T-cell (primary cell): ENCODE data around the gene TP53AIP1. TPM values are rescaled to one million over a fixed set of nuclear protein-coding genes. Genes with fewer than 3 reads are reported as not detected.

Source experiments
- ATAC-seq, 4 experiments: fragments of 200-7000 bp in 3 of 4; fragments of 150-1000 bp in 1 of 4; cut with Tn5 transposase; replicated peaks in 1 of 4; 1 replicate in 3 of 4; 2 replicates in 1 of 4; pipeline ENCODE4 v1.10.0; 2021; ENCODE audit warnings: moderate library complexity in 3 of 4, mild to moderate bottlenecking in 2 of 4, moderate number of reproducible peaks in 1 of 4
- CTCF ChIA-PET, 2 donors: fragments of 300-600 bp; sonication (Branson Sonifier 250); formaldehyde crosslinking; loops; one replicate each; lab custom pipeline; 2022; ENCODE audit warnings: antibody characterized with exemption in 2 of 2; lab: Charles Lee
- POLR2A ChIA-PET, 2 donors: fragments of 300-600 bp; sonication (Branson Sonifier 250); formaldehyde crosslinking; loops; one replicate each; lab custom pipeline; 2022; ENCODE audit warnings: antibody characterized with exemption in 2 of 2; lab: Charles Lee
- DNase-seq, 35 experiments: peaks; one replicate each; pipeline versions ENCODE4 v3.0.0 to v3.0.0-alpha.2; 2013 to 2023
- H3K27ac ChIP-seq: one replicate; pipeline ENCODE4 v1.5.1; 2013; ENCODE audit warnings: low read length
- H3K27me3 ChIP-seq, 2 experiments: replicated peaks in 1 of 2; 1 replicate in 1 of 2; 2 replicates in 1 of 2; pipeline versions ENCODE4 v1.6.1 to v1.7.0; 2013; ENCODE audit warnings: low read length in 1 of 2, mixed read lengths in 1 of 2; ENCODE audit not compliant: control insufficient read depth in 2 of 2, insufficient read depth in 2 of 2; ENCODE audit errors: extremely low read depth in 1 of 2
- H3K36me3 ChIP-seq, 2 donors: 1 replicate in 1 of 2; 2 replicates in 1 of 2; pipeline versions ENCODE4 v1.6.1 to v1.7.0; 2013; ENCODE audit warnings: low read length in 1 of 2; ENCODE audit not compliant: control insufficient read depth in 2 of 2, insufficient read depth in 1 of 2; ENCODE audit errors: extremely low read depth in 1 of 2
- H3K4me1 ChIP-seq, 2 experiments: 1 replicate in 1 of 2; 2 replicates in 1 of 2; pipeline versions ENCODE4 v1.6.1 to v1.7.0; 2013; ENCODE audit warnings: low read length in 2 of 2, mixed read lengths in 1 of 2; ENCODE audit not compliant: insufficient read depth in 2 of 2, control insufficient read depth in 1 of 2; ENCODE audit errors: extremely low read depth in 1 of 2
- H3K4me3 ChIP-seq, 2 donors: 1 replicate in 1 of 2; 2 replicates in 1 of 2; pipeline versions ENCODE4 v1.5.1 to v1.7.0; 2013; ENCODE audit warnings: mild to moderate bottlenecking in 2 of 2, low read length in 1 of 2, moderate library complexity in 1 of 2; ENCODE audit not compliant: control insufficient read depth in 1 of 2; ENCODE audit errors: extremely low read depth in 1 of 2
- H3K9me3 ChIP-seq: 2 replicates; pipeline ENCODE4 v1.7.0; 2013
- H3K27ac Mint-ChIP-seq, 2 donors: one replicate each; pipeline ENCODE4 v1.8.0; 2020 to 2021; ENCODE audit warnings: mild to moderate bottlenecking in 2 of 2, mixed read lengths in 2 of 2
- H3K27me3 Mint-ChIP-seq, 2 donors: one replicate each; pipeline ENCODE4 v1.8.0; 2021 to 2022; ENCODE audit warnings: mixed read lengths in 2 of 2
- H3K36me3 Mint-ChIP-seq: one replicate; pipeline ENCODE4 v1.8.0; 2021; ENCODE audit warnings: mixed read lengths
- H3K4me1 Mint-ChIP-seq, 3 donors: one replicate each; pipeline ENCODE4 v1.8.0; 2020 to 2022; ENCODE audit warnings: mixed read lengths in 3 of 3, mild to moderate bottlenecking in 1 of 3
- H3K4me3 Mint-ChIP-seq, 3 donors: one replicate each; pipeline ENCODE4 v1.8.0; 2020 to 2022; ENCODE audit warnings: mild to moderate bottlenecking in 3 of 3, mixed read lengths in 3 of 3, moderate library complexity in 3 of 3
- H3K9me3 Mint-ChIP-seq, 3 donors: one replicate each; pipeline ENCODE4 v1.8.0; 2020 to 2022; ENCODE audit warnings: mixed read lengths in 3 of 3
- WGBS: methylation state at CpG from one replicate; pipeline ENCODE4 v1.1.5; 2013; ENCODE audit warnings: missing lambda C conversion rate; ENCODE audit not compliant: insufficient coverage; 5-methylcytosine and 5-hydroxymethylcytosine counted together
- total RNA-seq, 35 experiments: library from RNA in 6 of 35; stranded (reverse) in 6 of 35; fragments of 120-200 nt in 1 of 35; gene quantifications; one replicate each; pipeline versions ENCODE4 v1.2.1 to v1.2.4 and lab custom pipeline; 2013 to 2026

Gene TP53AIP1
- total RNA-seq, 5 donors from 2014 or later (not counting 1 experiment from before 2014, with no cell fraction given), result not detected

DNA sequence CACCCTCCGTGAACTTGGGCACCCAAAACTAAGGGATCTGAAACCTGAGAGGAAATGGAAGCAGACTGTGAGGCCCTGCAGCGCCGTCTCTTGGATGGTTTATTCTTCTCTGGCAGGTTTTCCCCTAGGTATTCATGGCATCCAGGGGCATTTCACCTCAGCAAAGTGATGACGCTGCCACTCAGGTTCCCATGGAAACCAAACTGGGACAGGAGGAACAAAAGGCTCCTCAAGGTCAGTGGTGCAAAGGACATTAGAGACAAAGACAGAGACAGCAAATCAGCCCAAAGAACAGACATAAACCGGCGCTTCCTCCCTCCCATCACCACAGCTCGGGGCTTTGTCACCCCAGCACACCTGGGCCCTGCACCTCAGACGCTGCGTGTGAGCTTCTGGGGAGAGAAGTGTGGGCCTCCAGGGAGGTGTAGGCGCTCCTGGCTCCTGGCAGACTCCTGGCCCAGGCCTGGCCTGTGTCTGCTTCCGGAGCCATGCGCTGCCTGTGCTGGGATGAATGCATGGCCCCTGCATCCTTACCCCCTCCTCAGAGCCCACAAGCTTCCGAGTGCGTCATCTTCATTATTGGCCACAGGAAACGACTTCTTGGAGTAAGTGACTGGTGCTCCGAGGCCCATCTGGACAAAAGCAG lies 5.9 kb downstream of the TP53AIP1 start:
- H3K27ac Mint-ChIP-seq, result no peak overlapping the region
- Histone ChIP-seq H3K27me3 (peaks cover 0 to 20% of the 10 kb centered on the region in 2 experiments), H3K36me3 (no peaks in the 10 kb centered on the region), H3K27ac (no peak overlapping the region), H3K4me3 (no peak overlapping the region), H3K4me1 (no peaks in the 10 kb centered on the region), H3K9me3 (no peaks in the 10 kb centered on the region)
- WGBS, result 90% methylated on average over 11 of the region's 16 CpGs
- H3K9me3 Mint-ChIP-seq, result no peaks in the 10 kb centered on the region
- H3K4me3 Mint-ChIP-seq, result no peak overlapping the region
- ATAC-seq (no peak), DNase-seq (no peak)
- CTCF ChIA-PET, result no interaction called here
- no peaks in the 10 kb centered on the region for H3K4me1 Mint-ChIP-seq
- POLR2A ChIA-PET, result no interaction called here
- peaks cover 0 to 6% of the 10 kb centered on the region in 2 donors for H3K27me3 Mint-ChIP-seq
- no peaks in the 10 kb centered on the region for H3K36me3 Mint-ChIP-seq

DNA sequence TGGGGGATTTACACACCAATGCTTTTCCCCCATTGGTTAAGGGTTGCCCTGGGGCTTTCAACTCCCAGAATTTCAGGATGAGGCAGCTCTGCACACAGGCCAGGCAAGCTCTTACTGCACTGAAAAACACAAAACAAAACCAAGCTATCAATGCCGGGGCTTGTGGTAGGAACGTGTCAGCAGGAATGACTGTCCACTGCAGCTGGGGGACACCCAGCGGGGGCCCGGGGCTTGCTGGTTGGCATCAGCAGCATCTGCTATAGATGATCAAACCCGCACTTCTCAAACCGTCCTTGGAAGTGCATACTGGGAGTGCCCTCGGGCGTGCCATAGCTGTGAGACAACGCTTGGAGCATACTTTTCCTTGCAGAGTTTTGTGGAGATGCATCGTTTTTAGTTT lies 7.7 kb downstream of the TP53AIP1 start:
- ChIA-PET CTCF (interaction anchor here in 1 of 2 donors (0.6 kb wide), 1 partner anchor 323 kb away, joined by 6 read pairs; no protein-coding TSS in a partner anchor), POLR2A (no interaction called here)
- peaks cover 0 to 9% of the 10 kb centered on the region in 2 experiments for H3K27me3 ChIP-seq
- no peak for ATAC-seq
- Mint-ChIP-seq H3K27me3 (peaks cover 0 to 6% of the 10 kb centered on the region in 2 donors), H3K9me3 (no peaks in the 10 kb centered on the region), H3K4me3 (no peak overlapping the region), H3K27ac (no peak overlapping the region), H3K36me3 (no peaks in the 10 kb centered on the region), H3K4me1 (no peaks in the 10 kb centered on the region)
- H3K9me3 ChIP-seq, result no peaks in the 10 kb centered on the region
- DNase-seq, result no peak
- no peak overlapping the region for H3K27ac ChIP-seq
- H3K4me3 ChIP-seq, result no peak overlapping the region
- no peaks in the 10 kb centered on the region for H3K4me1 ChIP-seq
- H3K36me3 ChIP-seq, result no peaks in the 10 kb centered on the region
- 89% methylated on average over 6 of the region's 10 CpGs for WGBS

DNA sequence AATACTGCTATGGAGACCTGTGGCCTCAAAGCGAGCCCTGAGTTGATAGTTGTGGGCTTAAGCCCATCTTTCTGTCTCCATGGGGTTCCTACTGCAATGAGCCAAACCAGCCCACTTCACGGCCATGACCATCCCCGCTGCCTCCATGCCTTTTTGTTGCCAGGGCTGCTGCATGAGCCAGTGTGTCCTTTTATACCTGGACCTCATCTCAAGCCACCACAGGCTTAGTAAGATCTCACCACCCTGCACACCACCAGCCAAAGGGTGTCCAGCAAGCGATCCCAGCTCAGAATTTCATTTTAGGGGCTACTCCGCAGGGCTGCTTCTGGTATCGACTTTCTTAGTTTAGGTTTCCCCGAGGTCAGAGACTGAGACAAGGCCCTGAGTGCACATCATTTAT lies 8.3 kb downstream of the TP53AIP1 start:
- Mint-ChIP-seq H3K27me3 (peaks cover 0 to 9% of the 10 kb centered on the region in 2 donors), H3K9me3 (no peaks in the 10 kb centered on the region), H3K36me3 (no peaks in the 10 kb centered on the region), H3K27ac (no peak overlapping the region), H3K4me3 (no peak overlapping the region), H3K4me1 (peaks cover 0 to under 1% (median 0%) of the 10 kb centered on the region in 3 donors)
- ATAC-seq, result no peak
- POLR2A ChIA-PET, result interaction anchor here in 1 of 2 donors (0.6 kb wide), 1 partner anchor 9 kb away, joined by 3 read pairs; no protein-coding TSS in a partner anchor
- DNase-seq, result no peak
- CTCF ChIA-PET, result interaction anchor here in 1 of 2 donors (0.5 kb wide), 1 partner anchor 52 kb away, joined by 3 read pairs; no protein-coding TSS in a partner anchor
- no peak overlapping the region for H3K4me3 ChIP-seq
- H3K27ac ChIP-seq, result no peak overlapping the region
- WGBS, result 89% methylated on average over 7 of the region's 7 CpGs
- no peaks in the 10 kb centered on the region for H3K9me3 ChIP-seq
- peaks cover 0 to 14% of the 10 kb centered on the region in 2 experiments for H3K27me3 ChIP-seq
- no peaks in the 10 kb centered on the region for H3K4me1 ChIP-seq
- H3K36me3 ChIP-seq, result no peaks in the 10 kb centered on the region

DNA sequence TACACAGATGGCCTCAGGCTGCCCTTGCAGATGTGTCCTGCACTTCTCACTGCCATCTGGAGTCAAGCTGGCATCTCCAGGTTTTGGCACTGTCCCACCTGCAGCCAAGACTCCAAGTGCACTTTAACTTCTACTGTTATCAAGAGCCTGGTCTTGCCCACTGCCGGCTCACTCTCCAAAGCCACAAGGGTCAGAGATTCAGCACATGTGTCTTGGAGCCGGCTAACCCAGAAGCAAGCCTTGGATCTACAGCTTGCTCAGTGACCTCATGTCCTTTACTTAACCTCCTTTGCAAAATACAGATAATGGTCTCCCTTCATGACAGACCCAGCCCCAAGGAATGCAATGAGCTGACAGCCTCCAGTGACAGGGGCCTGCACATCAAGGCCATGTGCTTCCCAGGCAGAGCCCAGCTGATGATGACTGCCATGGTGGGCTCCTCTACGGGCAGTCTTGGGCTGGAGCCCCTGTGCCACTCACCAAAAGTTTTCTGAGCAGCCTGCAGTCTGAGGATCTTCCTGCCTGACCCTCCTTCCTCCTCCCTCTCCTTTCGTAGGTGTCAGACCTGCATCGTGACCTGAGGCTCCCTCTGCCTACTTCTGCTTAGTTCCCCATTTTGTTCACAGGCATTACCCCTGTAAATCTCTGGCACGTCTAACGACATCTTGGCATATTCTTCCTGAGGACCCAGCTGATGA lies 9.0 kb downstream of the TP53AIP1 start:
- DNase-seq (no peak), ATAC-seq (no peak)
- no peak overlapping the region for H3K4me3 Mint-ChIP-seq
- H3K4me1 ChIP-seq, result no peaks in the 10 kb centered on the region
- ChIA-PET POLR2A (interaction anchor here in 1 of 2 donors (0.6 kb wide), 1 partner anchor 8 kb away, joined by 3 read pairs; no protein-coding TSS in a partner anchor), CTCF (interaction anchor here in 1 of 2 donors (0.6 kb wide), 1 partner anchor 159 kb away, joined by 4 read pairs; no protein-coding TSS in a partner anchor)
- WGBS, result 88% methylated on average over 7 of the region's 7 CpGs
- peaks cover 0 to 11% of the 10 kb centered on the region in 2 donors for H3K27me3 Mint-ChIP-seq
- H3K27me3 ChIP-seq, result peaks cover 0 to 14% of the 10 kb centered on the region in 2 experiments
- no peaks in the 10 kb centered on the region for H3K36me3 Mint-ChIP-seq
- no peaks in the 10 kb centered on the region for H3K36me3 ChIP-seq
- H3K27ac ChIP-seq, result no peak overlapping the region
- H3K4me1 Mint-ChIP-seq, result peaks cover 1 to 4% (median 3%) of the 10 kb centered on the region in 3 donors
- H3K4me3 ChIP-seq, result no peak overlapping the region
- no peaks in the 10 kb centered on the region for H3K9me3 ChIP-seq
- H3K9me3 Mint-ChIP-seq, result no peaks in the 10 kb centered on the region
- no peak overlapping the region for H3K27ac Mint-ChIP-seq

DNA sequence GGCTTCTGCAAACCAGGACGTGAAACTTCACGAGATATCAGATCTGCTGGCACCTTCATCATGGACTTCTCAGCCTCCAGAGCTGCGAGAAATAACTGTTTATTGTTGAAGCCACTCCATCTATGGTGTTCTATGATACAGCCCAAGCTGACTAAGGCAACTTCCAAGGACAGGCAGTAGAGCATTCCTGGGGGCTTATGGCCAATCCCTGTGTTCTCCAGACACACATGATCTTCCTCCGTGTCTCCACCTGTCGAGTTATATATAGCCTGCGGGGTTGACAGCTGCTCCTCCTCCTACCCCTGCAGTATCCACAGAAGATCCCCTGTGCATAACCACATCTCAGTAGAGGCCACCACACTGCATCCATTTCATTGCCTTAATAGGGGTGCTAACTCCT lies 11.0 kb downstream of the TP53AIP1 start:
- 67% methylated on average over 3 of the region's 6 CpGs for WGBS
- H3K36me3 Mint-ChIP-seq, result no peaks in the 10 kb centered on the region
- H3K9me3 Mint-ChIP-seq, result no peaks in the 10 kb centered on the region
- peaks cover 10 to 12% (median 12%) of the 10 kb centered on the region in 3 donors for H3K4me1 Mint-ChIP-seq
- ATAC-seq (no peak), DNase-seq (no peak)
- ChIA-PET POLR2A (no interaction called here), CTCF (no interaction called here)
- H3K4me3 Mint-ChIP-seq, result no peak overlapping the region
- H3K27ac ChIP-seq, result no peak overlapping the region
- H3K4me1 ChIP-seq, result no peaks in the 10 kb centered on the region
- H3K27ac Mint-ChIP-seq, result no peak overlapping the region
- H3K4me3 ChIP-seq, result no peak overlapping the region
- peaks cover 0 to 12% of the 10 kb centered on the region in 2 experiments for H3K27me3 ChIP-seq
- no peaks in the 10 kb centered on the region for H3K9me3 ChIP-seq
- H3K27me3 Mint-ChIP-seq, result peaks cover 0 to 11% of the 10 kb centered on the region in 2 donors
- no peaks in the 10 kb centered on the region for H3K36me3 ChIP-seq

DNA sequence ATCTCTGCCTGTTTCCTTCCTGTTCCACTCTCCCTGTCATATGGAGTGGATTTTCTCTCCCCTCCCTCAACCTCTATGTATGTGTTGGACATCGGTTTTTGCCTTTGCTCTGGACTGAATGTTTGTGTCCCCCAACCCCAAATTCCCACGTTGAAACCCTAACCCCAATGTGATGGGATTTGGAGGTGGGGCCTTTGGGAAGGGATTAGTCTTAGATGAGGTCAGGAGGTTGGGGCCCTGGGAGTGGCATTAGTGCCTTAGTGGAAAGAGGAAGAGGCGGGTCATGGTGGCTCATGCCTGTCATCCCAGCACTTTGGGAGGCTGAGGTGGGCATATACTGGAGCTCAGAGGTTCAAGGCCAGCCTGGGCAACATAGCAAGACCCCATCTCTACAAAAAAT lies 11.6 kb downstream of the TP53AIP1 start:
- H3K4me3 ChIP-seq, result no peak overlapping the region
- H3K27me3 Mint-ChIP-seq, result peaks cover 0 to 11% of the 10 kb centered on the region in 2 donors
- DNase-seq (no peak), ATAC-seq (no peak)
- no peak overlapping the region for H3K27ac Mint-ChIP-seq
- H3K36me3 ChIP-seq, result no peaks in the 10 kb centered on the region
- H3K9me3 ChIP-seq, result no peaks in the 10 kb centered on the region
- H3K4me1 Mint-ChIP-seq, result peaks cover 10 to 12% (median 12%) of the 10 kb centered on the region in 3 donors
- H3K4me3 Mint-ChIP-seq, result no peak overlapping the region
- CTCF ChIA-PET, result no interaction called here
- no peaks in the 10 kb centered on the region for H3K9me3 Mint-ChIP-seq
- peaks cover 0 to 16% of the 10 kb centered on the region in 2 experiments for H3K27me3 ChIP-seq
- H3K36me3 Mint-ChIP-seq, result no peaks in the 10 kb centered on the region
- POLR2A ChIA-PET, result no interaction called here
- 100% methylated on average over 1 of the region's 3 CpGs for WGBS
- no peaks in the 10 kb centered on the region for H3K4me1 ChIP-seq
- no peak overlapping the region for H3K27ac ChIP-seq
